Measurements from ENCODE around the gene AGAP9.
"Not testable (repeated sequence)": the region's sequence is repeated elsewhere in the genome, so short reads cannot be mapped to it uniquely, and the experiment has no call there.

Gene AGAP9

DNA sequence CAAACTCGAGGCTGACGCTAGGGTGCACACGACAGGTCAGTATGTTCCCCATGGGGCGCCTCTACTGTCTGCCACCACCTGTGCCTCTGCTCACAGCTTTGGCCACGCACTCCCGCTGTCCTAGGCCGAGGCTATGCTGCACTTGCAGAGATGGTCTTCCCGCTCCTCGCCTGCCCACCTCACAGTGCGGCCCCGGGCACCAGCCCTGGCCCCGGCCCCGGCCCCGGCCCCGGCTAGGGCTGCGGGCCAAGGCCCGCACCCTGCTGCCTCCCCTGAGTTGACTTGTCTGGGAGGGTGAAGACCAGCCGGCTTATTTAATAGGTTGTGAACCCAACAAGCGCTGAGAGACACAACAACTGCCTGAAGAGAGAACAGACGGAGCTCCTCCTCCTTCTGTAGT lies at the start of gene AGAP9:
TSS of gene AGAP9 (minus strand) at position 164 of the 400 bp plus-strand sequence. CDS start at position 52, 112 bp downstream.
- not testable (repeated sequence) for DNase-seq

- DNase-seq = not testable (repeated sequence)
These were observed 47.9 kb upstream of the AGAP9 start for GRCh38 chr10:47571138-47571912.

- DNase-seq = not testable (repeated sequence)
These were observed 43.3 kb upstream of the AGAP9 start for GRCh38 chr10:47566757-47567156.

DNA sequence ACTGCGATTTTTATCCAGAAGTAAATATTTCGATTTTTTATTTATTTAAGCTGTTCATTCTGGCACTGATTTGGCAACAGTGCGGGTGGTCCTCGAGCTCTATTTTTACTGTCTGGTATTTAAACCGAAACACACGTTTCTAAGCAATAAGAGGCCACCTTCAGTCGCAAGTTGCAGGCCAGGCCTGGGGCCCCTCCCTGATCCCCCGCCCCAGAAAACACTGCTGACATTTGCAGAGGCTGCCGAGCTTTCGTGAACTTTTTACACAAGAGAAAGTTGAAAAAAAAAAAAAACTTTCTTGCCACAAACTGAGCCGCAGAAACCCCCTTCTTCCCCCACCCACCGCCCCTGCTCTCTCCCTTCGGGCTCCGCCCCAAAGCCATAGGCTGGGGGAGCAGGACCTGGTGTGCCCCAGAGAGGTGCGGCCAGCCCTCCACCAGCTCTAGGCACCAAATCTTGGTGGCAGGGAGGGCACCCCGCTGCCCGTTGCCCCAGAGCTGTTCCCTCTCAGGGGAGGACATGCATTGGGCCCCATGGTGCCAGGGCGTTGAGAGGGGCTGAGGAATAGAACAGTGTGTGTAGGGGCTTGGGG lies 42.8 kb upstream of the AGAP9 start:
- DNase-seq = not testable (repeated sequence)

DNA sequence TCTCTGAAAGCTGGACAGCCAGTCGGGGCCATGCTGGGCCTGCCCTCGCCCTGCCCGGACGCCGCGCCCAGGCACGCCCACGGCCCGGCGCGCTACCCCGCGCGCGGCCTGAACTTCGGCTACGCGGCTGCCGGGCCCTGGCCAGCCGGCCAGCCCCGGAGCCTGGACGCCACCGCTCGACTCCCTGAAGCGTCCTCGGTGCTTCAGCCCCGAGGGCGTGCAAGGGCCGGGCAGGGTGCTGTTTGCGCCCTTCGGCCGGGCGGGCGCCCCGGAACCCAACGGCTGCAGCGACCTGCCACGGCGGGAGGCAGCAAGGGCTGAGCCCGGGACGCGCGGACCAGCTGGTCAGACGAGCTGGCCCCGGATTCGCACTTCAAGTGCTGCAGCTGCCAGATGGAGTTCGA lies 42.1 kb upstream of the AGAP9 start:
- not testable (repeated sequence) for DNase-seq

GRCh38 chr10:47564953-47565352 lies 41.5 kb upstream of the AGAP9 start:
- DNase-seq = not testable (repeated sequence)

GRCh38 chr10:47564318-47564717 lies 40.9 kb upstream of the AGAP9 start:
- DNase-seq = not testable (repeated sequence)

DNA sequence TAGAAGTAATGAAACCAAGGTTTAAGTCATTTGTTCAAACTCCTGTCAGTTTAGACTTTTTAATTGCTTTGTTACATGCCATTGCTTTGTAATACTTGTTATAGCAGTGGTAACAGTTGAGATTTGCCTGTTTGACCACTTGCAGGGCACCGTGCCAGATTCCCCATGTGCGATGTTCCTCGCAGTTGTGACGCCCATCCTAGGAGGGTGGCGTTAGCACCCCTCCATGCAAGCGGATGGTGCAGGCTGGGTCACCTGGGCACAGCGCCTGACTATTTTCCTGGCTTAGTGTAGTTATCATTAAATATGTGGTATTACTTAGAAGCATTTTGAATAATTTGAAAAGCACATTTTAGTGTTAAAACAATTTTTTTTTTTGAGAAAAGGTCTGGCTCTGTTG lies 37.0 kb upstream of the AGAP9 start:
- not testable (repeated sequence) for DNase-seq

DNA sequence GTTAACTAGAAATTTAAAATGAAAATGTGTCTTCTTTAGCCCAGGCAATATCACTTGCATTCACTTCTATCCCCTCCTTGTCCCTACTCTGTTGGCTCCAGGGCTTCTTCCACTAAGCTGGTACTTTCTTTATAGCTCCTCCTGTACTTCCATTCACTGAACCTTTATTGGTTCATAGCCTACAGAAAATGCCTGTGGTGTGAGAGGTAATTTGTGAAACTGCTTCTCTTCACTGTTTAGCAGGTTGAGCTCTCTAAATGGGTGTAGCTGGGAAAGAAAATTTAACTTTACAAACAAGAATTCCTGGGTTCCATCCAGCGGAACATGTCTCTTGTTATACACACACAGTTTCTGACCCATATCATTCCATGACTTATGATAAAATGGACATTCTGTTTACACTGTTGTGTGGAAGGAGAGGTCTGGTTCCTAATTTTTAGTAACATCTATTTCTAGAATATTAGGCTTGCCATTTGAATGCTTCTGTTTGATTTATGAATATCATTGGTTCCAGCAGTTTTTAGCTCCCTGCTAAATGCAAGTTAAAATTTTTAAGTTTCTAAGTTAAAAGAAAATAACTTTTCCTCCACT lies 36.4 kb upstream of the AGAP9 start:
- not testable (repeated sequence) for DNase-seq

GRCh38 chr10:47558109-47558508 lies 34.7 kb upstream of the AGAP9 start:
- DNase-seq = not testable (repeated sequence)

DNA sequence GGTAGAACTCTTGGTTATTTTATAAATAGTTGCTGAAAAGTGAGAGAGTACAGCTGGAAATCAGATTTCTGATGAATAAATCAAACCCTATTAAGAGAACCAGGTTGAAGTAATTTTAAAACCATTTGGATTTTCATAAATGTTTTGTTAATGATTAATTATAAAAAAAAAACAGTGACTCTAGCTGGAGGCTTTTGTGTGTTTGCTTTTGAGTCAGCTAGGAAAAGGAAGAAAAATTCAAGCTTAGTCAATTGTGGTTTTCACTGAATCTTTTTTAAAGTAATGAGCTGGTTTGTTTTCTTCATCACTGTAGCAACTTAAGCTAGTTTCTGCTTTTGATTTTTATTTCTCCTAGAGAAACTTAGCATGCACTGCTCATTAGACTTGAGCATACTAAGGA lies 34.2 kb upstream of the AGAP9 start:
- DNase-seq = not testable (repeated sequence)

- DNase-seq = not testable (repeated sequence)
These were observed 31.9 kb upstream of the AGAP9 start for GRCh38 chr10:47555334-47555733.

GRCh38 chr10:47554552-47554951 lies 31.1 kb upstream of the AGAP9 start:
- DNase-seq = not testable (repeated sequence)

GRCh38 chr10:47553860-47554247 lies 30.4 kb upstream of the AGAP9 start:
- peak in 1 of 2 experiments; percentile 2 for DNase-seq

- DNase-seq = peak; percentile 73 to 83
These were observed 29.9 kb upstream of the AGAP9 start for GRCh38 chr10:47553214-47553859.

DNA sequence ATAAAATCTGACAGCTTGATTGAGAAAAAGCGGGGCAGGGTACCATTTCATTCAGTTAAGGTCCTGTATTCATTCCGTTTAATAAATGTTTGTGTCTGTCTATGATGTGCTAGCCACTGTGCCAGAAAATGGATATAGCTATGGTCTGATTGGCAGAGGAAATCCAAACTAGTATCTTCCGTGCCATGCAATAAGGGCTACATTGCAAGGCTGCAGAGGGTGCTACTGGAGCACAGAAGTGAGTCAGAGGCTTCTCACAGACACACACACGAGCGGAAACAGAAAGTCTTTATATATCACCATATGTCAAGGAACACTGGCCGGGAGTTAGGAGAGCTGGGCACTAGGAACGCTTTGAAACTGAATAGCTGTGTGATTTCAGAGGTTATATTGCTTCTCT lies 29.3 kb upstream of the AGAP9 start:
- DNase-seq = peak; percentile 50 to 54

GRCh38 chr10:47547286-47547685 lies 23.8 kb upstream of the AGAP9 start:
- DNase-seq = not testable (repeated sequence)

GRCh38 chr10:47536430-47536829 lies 13.0 kb upstream of the AGAP9 start:
- DNase-seq = not testable (repeated sequence)

DNA sequence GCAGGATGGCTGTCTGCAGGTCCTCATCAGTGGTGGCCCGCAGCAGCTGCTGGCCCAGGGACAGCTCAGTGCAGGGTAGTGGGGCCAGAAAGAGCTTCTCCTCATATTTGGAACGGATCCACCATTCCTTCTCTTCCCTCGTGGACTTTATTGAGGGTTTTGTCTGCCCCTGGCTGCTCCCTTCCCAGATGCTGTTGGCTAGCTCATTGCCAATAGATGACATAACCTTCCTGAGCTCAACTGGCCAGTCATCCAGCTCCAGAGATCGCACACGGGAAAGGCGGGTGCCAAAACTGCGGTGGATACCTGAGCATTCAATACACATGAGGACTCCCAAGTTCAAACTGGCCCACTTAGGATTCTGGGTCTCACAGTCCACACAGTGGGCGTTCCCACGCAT lies 21.1 kb downstream of the AGAP9 start:
- DNase-seq = not testable (repeated sequence)

GRCh38 chr10:47494226-47494625 lies 29.2 kb downstream of the AGAP9 start:
- not testable (repeated sequence) for DNase-seq

DNA sequence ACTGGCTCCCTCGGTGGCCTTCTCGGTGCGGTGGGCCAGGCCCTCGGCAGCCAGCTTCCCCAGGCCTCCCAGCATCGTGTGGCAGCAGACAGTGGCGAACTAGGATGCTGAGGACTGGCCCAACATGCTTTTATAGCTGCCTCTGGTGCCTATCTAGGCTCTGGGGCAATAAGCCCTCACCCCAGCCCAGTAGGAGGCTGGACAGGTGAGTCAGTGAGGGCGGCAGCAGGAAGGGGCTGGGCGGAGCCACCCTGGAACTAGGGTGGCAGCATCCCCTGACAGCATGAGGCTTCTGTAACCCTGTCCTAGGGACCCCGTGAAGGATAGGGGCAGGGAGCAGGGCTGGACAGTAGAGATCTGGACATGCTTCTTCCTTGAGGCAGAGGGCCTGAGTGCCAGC lies 31.8 kb downstream of the AGAP9 start, which contains the start of gene FAM25G:
TSS of gene FAM25G (minus strand) at position 101 of the 400 bp plus-strand sequence. CDS start at position 75, 26 bp downstream.
- not testable (repeated sequence) for DNase-seq

DNA sequence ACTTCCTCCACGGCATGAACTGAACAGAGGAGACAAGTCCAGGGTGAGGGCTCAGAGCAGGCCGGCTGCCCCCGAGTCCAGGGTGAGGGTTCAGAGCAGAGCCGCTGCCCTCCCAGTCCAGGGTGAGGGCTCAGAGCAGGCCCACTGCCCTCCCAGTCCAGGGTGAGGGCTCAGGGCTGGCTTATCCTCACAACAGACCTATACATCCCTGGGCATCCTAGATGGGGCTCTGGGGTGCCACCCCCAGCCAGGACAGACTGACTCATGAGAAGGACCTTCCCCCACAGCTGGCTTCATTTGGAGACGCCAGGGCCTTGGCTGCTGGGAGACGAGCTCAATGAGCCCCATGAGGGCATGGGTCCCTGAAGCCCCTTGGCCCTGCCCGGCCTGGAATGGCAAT lies 33.8 kb downstream of the AGAP9 start:
- not testable (repeated sequence) for DNase-seq

- DNase-seq = not testable (repeated sequence)
These were observed 37.5 kb downstream of the AGAP9 start for GRCh38 chr10:47485943-47486342.

All from Kasumi-1 (cell line).